ENCODE data around the gene ZRANB3.
"Not testable (repeated sequence)": the region's sequence is repeated elsewhere in the genome, so short reads cannot be mapped to it uniquely, and the experiment has no call there.

Gene ZRANB3

GRCh38 chr2:135121016-135121657, 409.9 kb downstream of the ZRANB3 start:
- TF ChIP-seq CTCF (IDR thresholded peaks at IDR 0.05; ENCODE audit: low read length, missing control alignments), result no peak
- no peak overlapping the region for H3K4me3 ChIP-seq (replicated peaks; ENCODE audit: low read depth, low read length)
- DNase-seq (ENCODE audit: low read depth), result no peak

GRCh38 chr2:135119582-135119981, 411.4 kb downstream of the ZRANB3 start:
- no peak for TF ChIP-seq CTCF (IDR thresholded peaks at IDR 0.05; ENCODE audit: low read length, missing control alignments)
- H3K4me3 ChIP-seq (replicated peaks; ENCODE audit: low read depth, low read length), result no peak overlapping the region
- no peak for DNase-seq (ENCODE audit: low read depth)

- TF ChIP-seq CTCF (IDR thresholded peaks at IDR 0.05; ENCODE audit: low read length, missing control alignments), result no peak
- no peak for DNase-seq (ENCODE audit: low read depth)
- H3K4me3 ChIP-seq (replicated peaks; ENCODE audit: low read depth, low read length), result no peak overlapping the region
These were observed 417.7 kb downstream of the ZRANB3 start for GRCh38 chr2:135113322-135113721.

GRCh38 chr2:135105513-135106316, 425.3 kb downstream of the ZRANB3 start:
- DNase-seq (ENCODE audit: low read depth), result not testable (repeated sequence)

GRCh38 chr2:135103843-135104242, 427.2 kb downstream of the ZRANB3 start:
- H3K4me3 ChIP-seq (replicated peaks; ENCODE audit: low read depth, low read length), result no peak overlapping the region
- DNase-seq (ENCODE audit: low read depth), result no peak
- no peak for TF ChIP-seq CTCF (IDR thresholded peaks at IDR 0.05; ENCODE audit: low read length, missing control alignments)

More at GRCh38 chr2:135105513-135106316, 425.3 kb downstream of the ZRANB3 start:
- H3K4me3 ChIP-seq (replicated peaks; ENCODE audit: low read depth, low read length), result not testable (repeated sequence)

GRCh38 chr2:135099802-135100483, 431.1 kb downstream of the ZRANB3 start:
- no peak overlapping the region for H3K4me3 ChIP-seq (replicated peaks; ENCODE audit: low read depth, low read length)
- DNase-seq (ENCODE audit: low read depth), result no peak
- no peak for TF ChIP-seq CTCF (IDR thresholded peaks at IDR 0.05; ENCODE audit: low read length, missing control alignments)

- TF ChIP-seq CTCF (IDR thresholded peaks at IDR 0.05; ENCODE audit: low read length, missing control alignments), result no peak
- DNase-seq (ENCODE audit: low read depth), result no peak
- no peak overlapping the region for H3K4me3 ChIP-seq (replicated peaks; ENCODE audit: low read depth, low read length)
These were observed 433.3 kb downstream of the ZRANB3 start for GRCh38 chr2:135097532-135098231.

Measured in fibroblast of pulmonary artery (primary cell).